NCI-H82 (cell line): ENCODE measurements around the gene MYH9.
"Not testable (repeated sequence)": the region's sequence is repeated elsewhere in the genome, so short reads cannot be mapped to it uniquely, and the experiment has no call there.

Experiments used
- DNase-seq: peaks from one replicate; lab custom pipeline; 2025; lab: John Stamatoyannopoulos, UW

The MYH9 gene

DNA sequence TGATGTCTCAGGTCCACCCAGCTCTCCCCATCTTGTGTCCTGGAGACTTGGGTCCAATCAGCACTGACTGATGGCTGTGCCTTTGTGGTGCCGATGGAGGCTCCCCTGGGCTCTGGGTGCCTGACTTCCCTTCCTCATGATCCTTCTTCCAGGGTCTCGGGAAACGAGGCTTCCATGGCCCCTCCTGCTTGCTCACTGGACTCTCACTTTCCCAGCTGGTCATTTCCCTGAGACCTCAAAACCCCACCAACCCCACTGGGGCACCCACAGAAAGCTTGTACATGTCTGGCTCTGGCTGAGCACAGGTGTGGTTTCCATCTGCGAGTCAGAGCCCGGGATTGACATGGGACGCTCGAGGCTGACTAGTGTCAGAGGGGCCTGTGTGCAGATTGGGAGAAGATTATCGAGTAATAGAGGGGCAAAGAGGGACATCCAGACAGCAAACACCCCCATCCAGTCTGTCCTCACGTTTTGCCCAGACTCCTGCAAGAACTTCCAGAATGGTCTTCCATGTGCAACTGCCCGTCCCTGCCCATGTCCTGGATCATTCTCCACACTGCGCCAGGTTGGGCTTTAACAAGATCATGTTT lies 119.8 kb downstream of the MYH9 start:
- DNase-seq: no peak

DNA sequence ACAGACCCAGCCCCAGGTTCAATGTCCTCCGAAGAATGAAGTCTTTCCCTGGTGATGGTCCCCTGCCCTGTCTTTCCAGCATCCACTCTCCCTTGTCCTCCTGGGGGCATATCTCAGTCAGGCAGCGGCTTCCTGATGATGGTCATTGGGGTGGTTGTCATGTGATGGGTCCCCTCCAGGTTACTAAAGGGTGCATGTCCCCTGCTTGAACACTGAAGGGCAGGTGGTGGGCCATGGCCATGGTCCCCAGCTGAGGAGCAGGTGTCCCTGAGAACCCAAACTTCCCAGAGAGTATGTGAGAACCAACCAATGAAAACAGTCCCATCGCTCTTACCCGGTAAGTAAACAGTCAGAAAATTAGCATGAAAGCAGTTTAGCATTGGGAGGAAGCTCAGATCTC lies 120.7 kb downstream of the MYH9 start:
- no peak for DNase-seq

DNA sequence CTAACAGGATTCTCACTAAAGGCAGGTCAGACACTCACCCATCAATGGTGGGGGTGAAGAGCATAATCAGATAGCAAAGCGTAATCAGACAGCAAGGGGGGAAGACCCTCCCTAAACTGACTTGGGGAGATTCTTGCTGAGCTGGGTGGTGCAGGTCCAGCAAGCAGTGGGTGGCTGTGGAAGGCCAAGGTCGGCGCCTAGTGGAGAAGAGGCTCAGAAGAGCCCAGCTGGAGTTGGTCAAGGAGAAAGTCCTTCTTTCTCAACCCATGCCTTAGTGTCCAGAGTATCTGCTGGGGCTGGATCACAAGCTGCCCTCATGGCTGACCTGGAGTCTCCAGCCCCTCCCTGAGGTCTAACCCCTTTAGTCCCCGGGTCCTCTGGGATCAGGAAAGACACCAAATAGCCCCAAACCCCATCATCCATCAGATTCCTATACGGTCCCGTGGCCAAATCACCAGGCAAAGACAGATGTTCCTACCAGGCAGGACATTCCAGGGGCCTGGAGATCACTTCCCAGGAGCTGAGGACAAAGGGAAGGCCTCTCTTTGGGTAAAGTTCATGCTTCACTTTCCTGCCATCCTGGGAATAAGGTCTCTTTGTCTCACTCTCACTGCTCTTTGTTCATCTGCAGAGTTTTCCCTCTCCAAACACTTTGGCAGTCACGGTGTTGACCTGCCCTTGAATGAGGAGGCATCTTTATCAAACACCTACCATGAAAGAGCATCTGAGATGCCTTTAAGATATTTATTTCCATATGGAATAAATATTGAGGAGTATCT lies 123.7 kb downstream of the MYH9 start:
- DNase-seq: not testable (repeated sequence)

DNA sequence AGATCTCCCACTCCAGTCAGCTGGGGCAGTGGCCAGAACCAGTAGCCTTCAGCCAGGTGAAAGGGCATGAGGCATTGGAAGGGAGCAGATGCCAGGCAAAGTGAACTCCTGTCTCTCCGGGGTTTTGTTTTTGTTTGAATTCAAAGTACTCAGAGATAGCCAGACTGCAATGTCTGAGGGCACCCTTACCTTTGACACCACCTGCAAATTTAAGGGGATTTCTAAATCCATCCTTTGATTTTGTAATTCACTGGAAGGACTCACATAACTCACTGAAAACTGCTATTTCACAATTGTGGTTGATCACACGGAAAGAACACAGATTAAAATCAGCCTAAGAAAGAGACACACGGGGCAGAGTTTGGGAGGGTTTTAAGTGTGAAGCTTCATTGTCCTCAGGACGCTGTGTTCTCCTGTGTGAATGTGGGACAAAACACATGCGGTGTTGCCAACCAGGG lies 124.5 kb downstream of the MYH9 start:
- not testable (repeated sequence) for DNase-seq

DNA sequence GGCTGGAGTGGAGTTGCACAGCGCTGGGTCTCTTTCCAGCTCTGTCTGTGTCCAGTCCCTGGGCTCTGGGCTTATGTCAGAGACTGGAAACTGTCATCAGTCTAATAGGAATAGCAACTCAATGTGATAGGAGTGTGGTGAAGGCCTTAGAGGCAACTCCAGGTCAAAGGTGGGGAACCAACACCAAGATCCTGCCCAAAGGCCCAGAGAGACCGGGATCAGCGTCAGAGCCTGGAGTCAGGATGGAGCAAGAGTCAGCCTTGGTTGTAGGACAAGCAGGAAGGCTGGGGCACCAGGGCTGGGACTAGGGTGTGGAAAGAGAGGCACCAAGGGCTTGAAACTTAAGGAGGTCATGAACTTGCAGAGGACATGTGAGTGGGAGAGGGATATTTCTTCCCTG lies 125.5 kb downstream of the MYH9 start:
- DNase-seq: not testable (repeated sequence)

DNA sequence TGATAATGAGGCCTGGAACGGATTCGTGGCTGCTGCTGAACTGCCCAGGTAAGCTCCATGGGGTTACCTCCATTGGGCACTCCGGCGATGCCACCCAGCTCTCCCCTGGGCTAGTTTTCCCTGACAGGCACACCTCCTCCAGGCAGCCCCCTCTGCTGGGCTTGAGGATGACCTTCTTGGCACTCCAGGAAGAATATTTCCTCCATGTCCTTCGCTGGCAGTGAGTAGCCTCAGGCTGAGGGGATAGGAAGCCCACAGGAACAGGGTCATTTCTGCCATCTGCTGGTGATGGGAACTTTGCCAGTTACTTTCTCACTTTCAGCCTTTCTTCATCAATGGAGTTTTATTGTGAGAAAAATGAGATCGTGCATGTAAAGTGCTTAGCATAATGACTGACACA lies 126.1 kb downstream of the MYH9 start:
- not testable (repeated sequence) for DNase-seq

DNA sequence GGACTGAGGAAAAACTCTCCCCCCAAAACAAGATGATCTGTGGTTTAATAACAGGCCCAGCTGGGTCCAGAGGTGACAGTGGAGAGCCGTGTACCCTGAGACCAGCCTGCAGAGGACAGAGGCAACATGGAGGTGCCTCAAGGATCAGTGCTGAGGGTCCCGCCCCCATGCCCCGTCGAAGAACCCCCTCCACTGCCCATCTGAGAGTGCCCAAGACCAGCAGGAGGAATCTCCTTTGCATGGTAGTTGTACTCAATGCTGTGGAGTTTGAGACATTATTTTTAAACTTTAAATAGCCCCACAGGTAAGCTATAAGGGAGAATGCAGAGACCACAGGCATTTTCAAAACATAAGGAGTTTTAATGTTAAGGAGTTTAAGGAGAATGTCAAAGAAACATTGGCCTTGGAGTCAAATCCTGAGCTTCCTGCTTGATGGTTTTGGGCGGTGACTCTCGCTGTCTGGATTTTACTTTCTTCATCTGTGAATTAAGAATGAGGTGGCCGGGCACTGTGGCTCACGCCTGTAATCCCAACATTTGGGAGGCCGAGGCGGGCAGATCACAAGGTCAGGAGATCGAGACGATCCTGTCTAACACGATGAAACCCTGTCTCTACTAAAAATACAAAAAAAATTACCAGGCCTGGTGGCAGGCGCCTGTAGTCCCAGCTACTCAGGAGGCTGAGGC lies 128.0 kb downstream of the MYH9 start:
- DNase-seq: no peak

DNA sequence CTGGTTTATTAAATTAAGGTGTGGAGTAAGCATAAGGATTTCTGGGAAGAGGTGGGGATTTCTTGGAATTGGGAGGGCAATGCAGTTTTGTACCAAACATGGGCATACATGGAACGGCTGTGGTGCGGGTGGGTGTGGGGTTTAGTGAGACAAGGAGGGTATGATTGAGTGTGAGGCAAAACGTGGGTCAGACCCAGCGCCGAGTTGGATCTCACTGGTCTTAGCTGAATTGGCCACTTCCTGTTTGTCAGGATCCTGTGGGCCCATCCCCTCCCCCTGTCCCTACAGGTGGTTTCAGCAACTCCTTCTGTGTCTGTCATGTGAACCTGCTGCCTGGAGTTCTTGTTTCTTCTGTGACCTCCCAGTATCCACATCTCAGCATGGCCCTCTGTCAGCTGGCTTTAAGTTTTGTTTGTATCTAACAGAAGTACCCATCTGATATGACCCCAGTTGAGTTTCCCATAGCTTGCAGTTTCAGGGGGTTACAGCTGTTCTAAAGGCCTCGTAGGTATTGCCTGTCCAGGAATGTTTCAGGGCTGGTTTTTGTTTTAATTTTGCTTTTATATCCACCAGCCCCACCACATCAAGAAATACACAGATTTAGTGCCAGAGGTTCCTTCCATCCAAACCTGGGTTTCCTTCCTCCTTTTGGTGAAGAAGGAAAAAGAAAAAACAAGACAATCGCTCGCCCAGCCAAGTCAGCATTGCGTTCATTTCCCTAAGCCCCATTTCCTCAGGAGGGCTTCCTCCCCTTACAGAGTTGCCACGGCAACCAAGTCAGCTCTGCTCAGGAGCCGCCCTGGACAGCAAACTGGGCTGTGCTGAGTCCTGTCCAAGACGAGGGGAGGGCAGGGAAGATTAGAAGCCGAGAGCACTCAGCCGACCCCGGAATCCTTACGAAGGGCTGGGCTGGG lies 128.8 kb downstream of the MYH9 start:
- DNase-seq: peak; percentile 71

DNA sequence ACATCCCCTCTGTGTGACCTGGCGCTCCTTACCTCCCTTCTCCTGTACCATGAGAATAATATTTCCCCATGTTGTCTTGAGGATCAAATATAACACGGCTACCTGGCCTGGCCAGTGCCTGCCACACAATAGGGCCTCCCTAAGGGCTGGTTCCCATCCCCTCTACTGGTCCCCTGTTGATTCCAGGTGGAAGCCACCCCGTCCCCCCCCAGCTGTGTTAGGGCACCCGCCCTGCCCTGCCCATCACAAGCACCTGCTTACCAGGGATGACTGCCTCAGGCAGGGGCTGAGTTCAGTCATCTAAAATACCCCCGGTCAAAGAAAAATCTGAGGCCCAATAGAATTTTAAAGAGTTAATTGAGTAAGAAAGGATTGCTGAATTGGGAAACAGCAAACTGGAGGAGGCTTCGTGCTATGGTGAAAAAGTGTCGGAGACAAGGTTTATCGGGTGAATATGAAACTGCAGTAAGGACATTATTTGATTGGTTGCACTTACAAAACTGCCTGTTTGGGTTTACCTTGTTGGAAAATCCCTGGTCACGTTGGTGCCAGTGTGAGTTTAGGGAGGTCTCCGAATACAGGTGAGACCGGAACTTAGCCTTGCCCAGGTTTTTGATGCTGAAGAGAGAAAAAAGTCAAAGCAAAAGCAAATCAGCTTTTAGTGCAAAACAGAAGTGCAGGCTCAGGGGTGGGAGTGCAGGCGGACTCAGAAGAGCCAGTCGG lies 129.7 kb downstream of the MYH9 start:
- DNase-seq: no peak

DNA sequence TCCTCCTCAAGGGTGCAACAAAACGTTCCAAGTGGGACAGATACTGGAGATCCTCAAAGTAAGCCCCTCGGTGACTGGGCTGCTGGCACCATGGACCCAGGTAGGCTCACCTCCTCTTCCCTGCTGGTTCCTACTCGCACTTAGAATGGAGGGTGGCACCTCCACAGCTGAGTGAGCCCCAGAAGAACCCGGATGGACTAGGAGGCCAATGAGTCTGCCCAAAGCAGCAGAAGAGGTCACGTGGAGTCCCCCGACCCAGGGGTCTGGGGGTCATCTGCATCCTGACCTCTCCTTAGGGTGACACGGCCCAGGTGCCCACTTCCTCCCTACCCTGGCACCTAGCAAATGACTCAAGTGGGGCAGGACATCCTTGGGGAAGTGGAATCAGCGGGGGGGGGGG lies 130.5 kb downstream of the MYH9 start:
- DNase-seq: no peak

DNA sequence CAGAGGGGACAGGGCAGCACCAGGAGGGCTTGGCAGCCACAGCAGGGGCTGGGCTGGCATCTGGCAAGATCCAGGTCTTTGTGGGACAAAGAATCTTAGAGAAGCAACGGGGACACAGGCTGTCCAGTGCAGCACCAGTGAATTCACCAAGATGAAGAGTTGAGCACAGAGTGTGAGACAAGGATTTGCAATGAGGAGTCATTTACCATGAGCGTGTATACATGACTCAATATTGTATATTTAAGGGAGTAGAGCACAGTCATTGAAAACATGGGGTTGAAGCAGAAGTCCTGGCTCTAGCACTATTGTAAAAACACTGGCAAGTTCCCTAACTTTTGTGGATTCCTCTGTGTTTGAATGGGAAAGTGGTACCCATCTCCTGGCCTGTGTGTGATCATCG lies 131.3 kb downstream of the MYH9 start:
- no peak for DNase-seq

DNA sequence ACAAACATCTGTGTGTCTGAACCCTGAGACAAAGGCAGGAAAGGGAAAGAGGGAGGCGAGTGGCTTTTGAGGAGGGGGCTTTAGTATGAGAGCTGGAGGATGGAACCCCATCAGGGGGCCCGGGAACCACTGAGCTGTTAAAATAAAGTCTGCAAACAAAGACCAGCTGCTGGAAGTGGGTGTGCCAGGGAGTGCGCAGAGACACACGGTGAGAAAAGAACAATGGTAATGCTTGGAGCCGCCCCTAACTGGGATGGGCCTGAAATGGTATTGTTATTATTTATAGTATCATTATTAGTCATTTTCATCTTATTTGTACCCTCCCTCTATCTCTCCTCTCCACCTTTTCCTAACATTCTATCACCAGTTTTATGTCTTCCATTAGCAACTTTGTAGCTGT lies 132.2 kb downstream of the MYH9 start:
- not testable (repeated sequence) for DNase-seq

DNA sequence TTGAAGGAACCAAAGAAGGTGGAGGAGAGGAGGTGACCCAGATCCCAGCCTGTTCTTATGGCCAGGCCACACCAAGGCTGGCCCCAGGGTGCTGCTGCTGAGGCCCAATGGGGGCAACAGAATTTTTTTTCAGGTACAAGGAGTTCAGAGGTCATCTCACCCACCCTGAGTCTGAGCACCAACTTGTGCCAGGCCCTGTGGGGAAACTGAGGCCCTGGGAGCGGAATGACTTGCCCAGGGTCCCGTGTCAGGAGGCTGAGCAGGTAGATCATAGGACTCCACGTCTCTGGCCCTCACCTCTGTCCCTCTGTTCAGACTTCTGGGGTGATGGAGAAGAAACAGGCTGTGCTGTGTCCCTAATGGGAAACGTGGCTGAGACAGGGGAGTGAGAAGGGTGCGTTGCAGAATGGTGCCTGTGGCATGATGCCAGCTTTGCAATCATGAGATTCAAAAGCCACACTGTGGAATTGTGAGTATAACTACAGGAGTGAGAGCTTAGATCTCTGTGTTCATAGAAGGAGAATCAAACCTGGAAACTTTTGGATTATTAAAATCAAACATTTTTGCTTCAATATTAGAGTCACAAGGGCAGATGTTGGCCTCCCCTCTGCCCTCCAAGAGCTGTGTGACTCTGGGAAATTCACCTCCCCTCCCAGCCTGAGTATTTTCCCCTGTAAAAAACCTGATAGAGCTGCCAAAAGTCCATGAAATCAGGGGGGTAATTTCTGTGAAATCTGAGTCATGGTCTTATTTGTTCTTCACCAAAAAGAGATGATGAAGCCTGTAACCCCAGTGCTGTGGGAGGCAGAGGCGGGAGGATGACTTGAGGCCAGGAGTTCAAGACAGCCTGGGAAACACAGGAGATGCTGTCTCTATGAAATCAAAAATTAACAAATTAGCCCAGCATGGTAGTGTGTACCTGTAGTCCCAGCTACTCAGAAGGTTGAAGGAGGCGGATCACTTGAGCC lies 134.0 kb downstream of the MYH9 start:
- DNase-seq: no peak

DNA sequence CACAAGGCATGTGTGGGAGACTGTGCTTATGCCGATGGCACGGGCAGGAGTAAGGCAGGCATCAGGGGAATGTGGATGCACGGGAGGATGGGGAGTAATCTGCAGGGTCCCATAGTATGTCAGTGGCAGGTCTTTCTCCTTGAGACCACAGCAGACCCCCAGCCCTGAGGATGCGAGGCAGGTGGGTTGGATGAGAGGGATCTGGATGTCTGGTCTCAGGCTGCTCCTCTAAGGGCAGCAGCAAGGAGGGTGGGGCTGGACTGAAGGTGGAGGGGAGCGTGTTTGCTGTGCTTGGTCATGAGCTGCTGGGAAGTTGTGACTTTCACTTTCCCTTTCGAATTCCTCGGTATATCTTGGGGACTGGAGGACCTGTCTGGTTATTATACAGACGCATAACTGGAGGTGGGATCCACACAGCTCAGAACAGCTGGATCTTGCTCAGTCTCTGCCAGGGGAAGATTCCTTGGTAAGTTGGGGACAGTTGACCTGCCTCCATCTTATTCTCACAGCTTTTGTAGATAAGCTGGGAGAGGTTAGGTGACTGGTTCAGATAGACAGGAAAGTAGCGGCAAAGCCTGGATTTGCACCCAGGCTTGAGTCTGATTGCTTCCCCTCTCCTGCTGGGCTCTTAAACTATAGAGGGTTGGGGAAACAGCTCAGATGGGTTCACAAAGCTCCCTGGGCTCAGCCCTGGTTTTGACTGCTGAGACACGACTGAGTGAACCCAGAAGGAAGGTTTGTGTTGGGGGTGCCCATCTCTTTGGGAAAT lies 134.8 kb downstream of the MYH9 start, which contains the start of gene APOL1:
Gene APOL1 (plus strand): TSS at position 380 of the 769 bp plus-strand sequence. CDS start 1,823 bp downstream, outside the sequence.
- DNase-seq: no peak

DNA sequence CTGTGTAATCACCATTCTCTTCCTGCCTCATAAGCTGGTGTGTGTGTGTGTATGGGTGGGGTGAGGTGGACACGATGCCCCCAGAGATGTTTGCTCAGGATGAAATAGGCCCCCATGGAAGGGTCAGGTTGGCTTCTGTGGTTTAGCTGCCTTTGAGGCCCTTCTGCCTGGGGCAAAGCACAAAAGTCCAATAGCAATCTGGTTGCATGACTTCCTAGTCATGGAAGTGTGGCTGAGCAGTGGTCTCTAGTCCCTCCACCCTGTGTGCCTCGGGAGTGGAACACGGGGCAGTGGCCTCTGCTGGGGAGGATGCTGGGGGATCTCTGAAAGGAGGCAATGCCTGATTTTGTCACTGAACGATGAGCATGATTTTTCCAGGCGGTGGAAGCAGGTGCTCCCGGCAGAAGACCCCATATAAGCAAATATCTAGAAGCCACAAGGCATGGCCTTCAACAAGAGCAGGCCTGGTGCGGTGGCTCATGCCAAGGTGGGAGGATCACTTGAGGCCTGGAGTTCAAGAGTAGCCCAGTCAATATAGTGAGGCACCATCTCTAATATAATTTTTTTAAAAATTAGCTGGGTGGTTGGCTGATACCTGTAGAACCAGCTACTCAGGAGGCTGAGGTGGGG lies 135.7 kb downstream of the MYH9 start:
- DNase-seq: not testable (repeated sequence)

DNA sequence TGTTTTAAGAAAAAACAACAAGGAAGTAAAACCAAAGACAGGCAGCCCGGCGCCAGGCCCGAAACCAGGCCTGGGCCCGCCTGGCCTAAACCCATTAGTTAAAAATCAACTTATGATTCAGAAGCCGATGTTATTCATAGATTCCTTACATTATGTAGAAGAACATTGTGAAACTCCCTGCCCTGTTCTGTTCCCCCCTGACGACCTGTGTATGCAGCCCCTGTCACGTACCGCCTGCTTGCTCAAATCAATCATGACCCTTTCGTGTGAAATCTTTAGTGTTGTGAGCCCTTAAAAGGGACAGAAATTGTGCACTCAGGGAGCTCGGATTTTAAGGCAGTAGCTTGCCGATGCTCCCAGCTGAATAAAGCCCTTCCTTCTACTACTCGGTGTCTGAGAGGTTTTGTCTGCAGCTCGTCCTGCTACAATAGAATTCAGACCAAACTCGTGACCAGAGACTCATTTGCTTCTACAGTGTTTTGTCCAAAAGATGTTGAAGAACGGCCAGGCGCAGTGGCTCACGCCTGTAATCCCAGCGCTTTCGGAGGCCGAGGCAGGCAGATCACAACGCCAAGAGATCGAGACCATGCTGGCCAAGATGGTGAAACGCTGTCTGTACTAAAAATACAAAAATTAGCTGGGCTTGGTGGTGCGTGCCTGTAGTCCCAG lies 137.3 kb downstream of the MYH9 start:
- DNase-seq: not testable (repeated sequence)

DNA sequence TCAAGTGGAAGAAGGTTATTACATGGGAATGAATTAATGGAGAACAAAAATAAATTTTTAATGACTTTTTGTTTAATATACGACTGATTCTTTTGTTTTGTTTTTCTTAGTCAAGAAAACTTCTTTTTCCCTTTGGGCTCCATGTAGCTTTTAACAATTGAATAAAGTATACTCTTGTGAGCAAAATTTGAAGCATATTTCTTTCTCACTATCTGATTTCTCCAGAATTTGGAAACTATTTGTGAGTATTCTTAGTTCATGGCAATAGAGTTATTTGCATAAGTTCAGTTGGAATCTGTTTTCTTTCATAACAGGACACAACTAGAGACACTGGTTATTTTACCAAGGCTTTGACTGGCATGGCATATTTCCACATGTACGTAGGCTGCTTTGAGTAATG lies 138.6 kb downstream of the MYH9 start:
- DNase-seq: no peak

DNA sequence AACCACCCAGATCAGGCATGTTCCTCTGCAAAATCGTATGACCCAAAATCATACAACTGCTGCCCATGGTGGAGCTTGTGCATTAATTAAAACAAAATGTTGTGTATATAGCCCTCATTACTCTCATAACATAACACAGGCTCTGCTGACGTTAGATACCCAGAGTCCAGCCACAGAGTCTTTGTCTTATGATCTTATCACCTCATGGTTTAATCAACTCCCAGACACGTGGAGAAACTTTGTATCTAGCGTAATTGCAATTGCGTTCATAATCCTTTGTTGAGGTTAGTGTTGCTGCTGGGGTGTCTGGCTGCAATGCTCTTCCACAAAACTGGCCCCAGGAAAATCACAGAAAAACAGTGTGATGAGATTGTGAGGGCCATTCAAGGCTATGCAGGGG lies 139.8 kb downstream of the MYH9 start:
- DNase-seq: no peak
